GM21723 (cell line): ENCODE data around the gene IQGAP1.
"Not testable (repeated sequence)": the region's sequence is repeated elsewhere in the genome, so short reads cannot be mapped to it uniquely, and the experiment has no call there.

Experiments
- ATAC-seq: cut with Tn5 transposase; IDR thresholded peaks from one replicate; pipeline ENCODE4 v1.9.1; 2021; ENCODE audit warnings: mild to moderate bottlenecking, moderate library complexity; ENCODE audit not compliant: unreplicated experiment

IQGAP1 gene

GRCh38 chr15:90479656-90480055 lies 91.6 kb downstream of the IQGAP1 start:
- ATAC-seq, result no peak

DNA sequence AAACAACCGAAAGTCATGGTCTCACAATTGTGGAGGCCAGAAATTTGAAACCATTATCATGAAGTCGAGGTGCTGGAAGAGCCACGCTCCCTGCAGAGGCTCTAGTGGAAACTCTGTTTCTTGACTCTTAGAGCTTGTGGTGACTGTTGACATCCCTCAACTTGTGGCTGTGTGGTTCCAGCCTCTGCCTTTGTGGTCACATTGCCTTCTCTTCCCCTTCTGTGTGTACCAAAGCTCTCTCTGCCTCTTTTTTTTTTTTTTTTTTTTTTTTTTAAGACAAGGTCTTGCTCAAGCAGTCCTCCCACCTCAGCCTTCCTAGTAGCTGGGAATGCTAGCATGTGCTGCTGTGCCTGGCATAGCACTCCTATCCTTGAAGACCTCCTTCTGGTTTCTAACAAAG lies 93.0 kb downstream of the IQGAP1 start:
- ATAC-seq, result no peak

DNA sequence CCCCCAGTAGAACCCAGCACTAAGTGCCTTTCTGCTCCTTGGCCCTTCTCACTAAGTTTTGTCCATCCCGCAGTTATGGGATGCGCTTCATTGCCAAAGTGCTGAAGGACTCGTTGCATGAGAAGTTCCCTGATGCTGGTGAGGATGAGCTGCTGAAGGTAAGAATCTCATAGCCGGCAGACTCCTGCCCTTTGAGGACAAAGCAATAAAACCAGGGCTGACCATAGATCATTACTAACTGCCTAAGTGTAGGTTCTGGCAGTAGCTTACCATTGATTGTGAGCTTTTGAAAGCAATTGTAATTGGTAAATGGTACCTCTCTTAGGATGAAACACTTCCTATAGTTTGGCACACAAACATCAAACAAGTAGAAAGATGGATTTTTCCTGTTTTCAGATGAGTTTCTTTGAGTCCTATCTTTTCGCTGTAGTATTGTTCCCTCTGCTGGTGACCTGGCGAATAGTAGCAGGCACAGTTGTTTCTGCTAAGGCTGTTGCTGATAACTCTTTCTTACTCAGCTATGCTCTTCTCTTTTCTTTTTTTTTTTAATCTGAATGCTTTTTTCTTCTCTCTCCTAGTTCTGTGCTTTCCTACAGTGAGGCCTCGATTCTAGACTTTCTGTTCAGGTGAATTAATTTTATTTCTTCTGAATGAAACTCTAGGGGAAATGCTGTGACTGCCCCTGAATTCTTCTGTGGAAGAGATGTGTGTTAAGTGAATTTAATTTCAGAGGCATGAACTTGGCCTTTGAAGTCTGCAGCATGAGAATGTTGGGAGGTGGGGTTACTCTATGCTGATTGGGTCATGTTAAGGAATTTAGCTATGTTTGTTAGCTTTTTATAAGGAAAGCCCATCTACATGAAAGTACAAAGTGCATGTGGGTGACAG lies 94.3 kb downstream of the IQGAP1 start:
- no peak for ATAC-seq

DNA sequence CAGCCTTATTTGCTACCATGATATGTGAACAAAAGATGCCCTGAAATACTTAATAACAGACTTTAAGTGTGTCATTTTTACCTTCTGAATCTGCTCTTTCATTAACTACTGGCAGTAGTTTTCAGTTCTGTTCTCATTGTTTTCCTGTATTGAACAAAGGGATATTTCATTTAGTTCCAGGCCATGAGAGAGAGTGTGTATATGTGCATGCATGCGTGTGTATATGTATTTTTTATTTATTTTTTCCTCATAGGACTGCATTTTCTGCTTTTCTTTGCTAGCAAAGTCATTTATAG lies 94.9 kb downstream of the IQGAP1 start:
- no peak for ATAC-seq

DNA sequence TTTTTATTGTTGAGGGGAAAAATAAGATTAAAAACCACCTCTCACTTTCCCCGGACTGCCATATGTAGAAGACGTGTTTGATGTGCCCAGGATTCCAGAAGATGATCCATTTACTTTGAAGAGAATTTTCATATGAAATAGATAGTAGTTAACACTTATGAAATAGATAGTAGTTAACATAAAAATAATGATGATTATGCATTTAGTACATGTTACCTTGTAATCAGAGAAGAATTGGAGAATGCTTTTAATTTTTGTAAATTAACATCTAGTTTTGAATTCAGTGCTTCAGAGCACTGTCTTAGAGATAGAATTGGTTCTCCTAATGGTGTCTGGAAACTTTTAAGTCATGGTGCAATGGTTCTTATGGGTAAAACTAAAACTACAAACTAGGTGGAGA lies 95.6 kb downstream of the IQGAP1 start:
- no peak for ATAC-seq

DNA sequence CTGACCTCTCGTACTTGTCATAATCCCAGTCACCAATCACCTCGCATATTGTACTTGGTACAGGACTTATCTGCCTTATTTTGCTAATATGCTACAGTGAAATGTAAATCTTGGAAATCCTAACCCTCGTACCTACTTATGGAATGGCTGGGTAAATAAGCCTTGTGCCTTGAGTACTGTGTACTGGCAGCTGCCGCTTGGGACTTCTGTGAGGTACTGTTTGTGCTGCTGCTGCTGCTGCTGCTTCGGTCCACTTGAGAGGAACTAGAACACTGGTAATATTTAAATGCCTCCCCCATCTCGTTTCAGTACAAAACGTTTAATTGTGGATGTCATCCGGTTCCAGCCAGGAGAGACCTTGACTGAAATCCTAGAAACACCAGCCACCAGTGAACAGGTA lies 99.1 kb downstream of the IQGAP1 start:
- no peak for ATAC-seq

GRCh38 chr15:90489514-90489913 lies 101.5 kb downstream of the IQGAP1 start:
- ATAC-seq, result no peak

- ATAC-seq, result no peak
Measured at GRCh38 chr15:90489944-90490343, 101.9 kb downstream of the IQGAP1 start.

DNA sequence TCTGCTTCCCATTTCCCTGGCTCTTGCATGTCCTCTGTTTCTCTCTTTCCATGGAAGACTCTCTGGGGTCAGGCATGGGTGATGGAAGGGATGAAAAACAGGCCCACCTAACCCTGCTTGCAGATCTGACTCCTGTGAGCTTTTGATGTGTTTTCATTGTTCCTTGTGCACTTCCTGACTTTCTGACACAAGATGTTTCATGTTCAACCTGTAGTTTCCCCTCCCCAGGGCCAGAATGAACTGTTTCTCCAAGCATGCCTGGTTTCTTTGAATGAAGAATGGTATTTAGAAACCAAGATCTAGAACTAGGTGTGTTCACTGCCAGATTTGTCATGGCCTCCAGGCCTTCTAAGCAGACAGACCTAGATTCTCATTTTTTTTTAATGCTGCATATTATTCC lies 105.6 kb downstream of the IQGAP1 start:
- ATAC-seq, result no peak

GRCh38 chr15:90495067-90495466 lies 107.0 kb downstream of the IQGAP1 start:
- ATAC-seq, result no peak

GRCh38 chr15:90496791-90497190 lies 108.7 kb downstream of the IQGAP1 start:
- ATAC-seq, result no peak

DNA sequence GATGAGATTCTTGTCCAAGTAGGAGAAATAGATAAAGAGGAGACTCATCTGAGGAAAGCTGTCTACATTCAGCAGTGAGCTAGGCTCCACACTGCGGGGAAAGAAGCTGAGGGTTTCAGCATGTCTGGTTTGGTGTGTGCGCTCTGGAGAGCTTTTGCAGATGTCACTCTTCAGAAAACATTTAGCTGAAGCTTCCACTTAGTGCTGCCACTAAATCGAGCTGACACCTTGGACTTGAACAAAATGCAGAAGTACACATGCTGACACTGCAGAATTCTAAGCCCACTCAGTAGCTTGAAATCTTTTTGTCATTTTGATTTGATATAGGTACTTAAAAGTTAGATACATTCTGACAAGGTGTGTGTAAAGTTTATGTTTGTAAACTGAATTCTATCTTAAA lies 109.3 kb downstream of the IQGAP1 start:
- no peak for ATAC-seq

DNA sequence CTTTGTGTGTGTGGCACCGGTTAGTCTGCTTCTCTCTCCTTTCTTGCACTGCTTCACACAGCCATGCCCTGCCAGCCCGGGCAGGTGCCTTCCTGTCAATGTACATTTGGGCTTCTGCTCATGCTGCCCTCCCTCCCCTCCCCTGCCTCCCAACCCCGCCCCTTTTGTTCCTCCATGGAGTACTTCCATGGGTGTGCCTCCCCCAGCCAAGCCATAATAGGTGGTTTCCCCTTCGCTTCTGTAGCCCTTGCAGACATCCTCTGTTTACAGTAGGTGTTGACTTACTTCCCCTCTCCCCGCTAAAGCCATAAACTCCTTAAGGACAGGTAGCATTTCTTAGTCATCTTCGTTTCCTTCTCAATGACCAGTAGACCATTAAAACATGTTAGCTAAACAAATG lies 109.9 kb downstream of the IQGAP1 start:
- ATAC-seq, result no peak

DNA sequence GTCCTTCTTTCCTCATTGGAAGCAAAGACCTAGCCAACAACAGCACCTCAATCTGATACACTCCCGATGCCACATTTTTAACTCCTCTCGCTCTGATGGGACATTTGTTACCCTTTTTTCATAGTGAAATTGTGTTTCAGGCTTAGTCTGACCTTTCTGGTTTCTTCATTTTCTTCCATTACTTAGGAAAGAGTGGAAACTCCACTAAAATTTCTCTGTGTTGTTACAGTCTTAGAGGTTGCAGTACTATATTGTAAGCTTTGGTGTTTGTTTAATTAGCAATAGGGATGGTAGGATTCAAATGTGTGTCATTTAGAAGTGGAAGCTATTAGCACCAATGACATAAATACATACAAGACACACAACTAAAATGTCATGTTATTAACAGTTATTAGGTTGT lies 112.1 kb downstream of the IQGAP1 start:
- ATAC-seq, result no peak

- no peak for ATAC-seq
Measured at GRCh38 chr15:90501898-90502297, 113.9 kb downstream of the IQGAP1 start.

DNA sequence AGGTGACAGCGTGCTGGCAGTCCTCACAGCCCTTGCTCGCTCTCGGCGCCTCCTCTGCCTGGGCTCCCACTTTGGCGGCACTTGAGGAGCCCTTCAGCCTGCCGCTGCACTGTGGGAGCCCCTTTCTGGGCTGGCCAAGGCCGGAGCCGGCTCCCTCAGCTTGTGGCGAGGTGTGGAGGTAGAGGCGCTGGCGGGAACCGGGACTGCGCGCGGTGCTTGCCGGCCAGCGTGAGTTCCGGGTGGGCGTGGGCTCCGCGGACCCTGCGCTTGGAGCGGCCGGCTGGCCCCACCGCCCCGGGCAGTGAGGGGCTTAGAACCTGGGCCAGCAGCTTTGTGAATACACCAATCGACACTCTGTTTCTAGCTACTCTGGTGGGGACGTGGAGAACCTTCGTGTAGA lies 122.7 kb downstream of the IQGAP1 start:
- ATAC-seq, result not testable (repeated sequence)

GRCh38 chr15:90511211-90511618 lies 123.2 kb downstream of the IQGAP1 start:
- ATAC-seq, result not testable (repeated sequence)

DNA sequence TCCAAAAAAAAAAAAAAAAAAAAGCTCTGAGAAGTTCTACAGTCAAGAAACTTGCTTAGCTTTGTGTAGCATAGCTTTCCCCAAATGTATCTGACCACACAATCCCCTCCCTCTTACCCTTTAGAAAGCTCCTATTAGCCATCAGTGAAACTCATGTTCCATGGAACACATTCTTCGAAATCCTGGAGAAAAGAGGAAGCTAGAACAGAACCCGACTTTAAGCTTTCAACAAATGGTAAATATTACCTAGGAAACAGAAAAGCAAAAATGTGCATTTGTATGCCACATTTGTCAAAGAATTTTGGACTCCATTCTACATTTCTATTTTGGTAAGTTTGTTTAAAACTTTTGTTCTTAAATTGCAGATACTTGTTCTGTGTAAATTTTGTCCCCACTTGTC lies 124.2 kb downstream of the IQGAP1 start:
- no peak for ATAC-seq

GRCh38 chr15:90512981-90513380 lies 124.9 kb downstream of the IQGAP1 start:
- ATAC-seq, result no peak

DNA sequence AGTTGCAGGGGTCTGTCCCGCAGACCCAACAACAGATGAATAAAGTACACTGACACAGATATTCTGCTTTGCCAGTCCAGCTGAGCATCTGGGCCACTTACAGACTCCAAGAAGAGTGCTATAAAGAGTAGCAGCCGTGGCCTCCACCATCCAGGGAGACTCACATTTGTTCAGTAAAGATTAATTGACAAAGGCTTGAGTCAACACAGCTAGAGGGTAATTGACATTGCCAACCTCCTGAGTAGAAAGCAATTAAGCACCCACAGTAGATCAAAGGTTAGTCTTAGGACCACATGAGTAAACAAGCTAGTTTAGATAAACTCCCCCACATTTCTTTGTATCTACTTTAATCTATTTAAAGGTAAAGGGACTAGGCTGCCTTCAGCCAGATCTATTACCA lies 125.4 kb downstream of the IQGAP1 start:
- no peak for ATAC-seq

DNA sequence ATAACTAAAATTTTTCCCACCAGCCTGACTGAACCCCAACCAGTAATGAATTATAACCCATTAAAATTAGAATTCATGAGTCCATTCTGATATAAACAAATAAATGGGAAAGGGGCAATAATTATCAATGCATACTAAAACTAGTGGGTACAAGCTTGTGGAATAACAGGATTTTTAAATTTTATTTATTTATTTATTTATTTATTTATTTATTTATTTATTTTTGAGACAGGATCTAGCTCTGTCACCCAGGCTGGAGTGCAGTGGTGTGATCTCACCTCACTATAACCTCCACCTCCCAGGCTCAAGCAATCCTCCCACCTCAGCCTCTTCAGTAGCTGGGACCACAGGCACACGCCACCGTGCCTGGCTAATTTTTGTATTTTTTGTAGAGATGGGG lies 125.9 kb downstream of the IQGAP1 start:
- ATAC-seq, result not testable (repeated sequence)

DNA sequence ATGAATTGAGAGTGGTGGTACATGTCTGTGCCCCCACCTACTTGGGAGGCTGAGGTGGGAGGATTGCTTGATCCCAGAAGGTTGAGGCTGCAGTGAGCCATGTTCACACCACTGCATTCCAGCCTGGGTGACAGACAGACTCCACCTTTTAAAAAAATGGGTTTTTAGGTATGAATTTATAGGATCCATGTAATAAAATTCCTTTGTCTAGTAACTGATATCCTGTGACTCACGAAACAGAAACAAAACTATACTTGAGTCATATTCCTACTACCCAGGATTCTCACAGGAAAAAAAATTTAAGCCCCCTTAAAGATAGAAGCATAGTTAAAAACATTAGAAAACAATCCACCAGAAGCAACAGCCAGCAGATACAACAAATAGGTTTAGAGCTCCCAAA lies 131.6 kb downstream of the IQGAP1 start:
- no peak for ATAC-seq

- no peak for ATAC-seq
Measured at GRCh38 chr15:90520365-90520764, 132.3 kb downstream of the IQGAP1 start.
